ENCODE measurements around the gene TNFRSF1B.

The TNFRSF1B gene

GRCh38 chr1:12158357-12159092 is 8.3 kb upstream of the TNFRSF1B start:
- DNase-seq (ENCODE audit: low read depth in 2 of 2) = no peak

- DNase-seq (ENCODE audit: low read depth in 2 of 2) = no peak
Measured at GRCh38 chr1:12159816-12160215, 7.0 kb upstream of the TNFRSF1B start.

GRCh38 chr1:12161324-12161661 is 5.5 kb upstream of the TNFRSF1B start:
- no peak for DNase-seq (ENCODE audit: low read depth in 2 of 2)

- DNase-seq (ENCODE audit: low read depth in 2 of 2) = peak in 1 of 2 experiments; percentile 47
Measured at GRCh38 chr1:12161662-12162458, 4.9 kb upstream of the TNFRSF1B start.

GRCh38 chr1:12162459-12163137 is 4.2 kb upstream of the TNFRSF1B start:
- DNase-seq (ENCODE audit: low read depth in 2 of 2) = no peak

GRCh38 chr1:12163210-12163609 is 3.6 kb upstream of the TNFRSF1B start:
- DNase-seq (ENCODE audit: low read depth in 2 of 2) = no peak

- DNase-seq (ENCODE audit: low read depth in 2 of 2) = no peak
Measured at GRCh38 chr1:12164210-12164609, 2.6 kb upstream of the TNFRSF1B start.

GRCh38 chr1:12165342-12165741 is 1.4 kb upstream of the TNFRSF1B start:
- DNase-seq (ENCODE audit: low read depth in 2 of 2) = no peak

- no peak for DNase-seq (ENCODE audit: low read depth in 2 of 2)
Measured at GRCh38 chr1:12167493-12168429, 970 bp downstream of the TNFRSF1B start.

- DNase-seq (ENCODE audit: low read depth in 2 of 2) = no peak
Measured at GRCh38 chr1:12168451-12169160, 1.8 kb downstream of the TNFRSF1B start.

- no peak for DNase-seq (ENCODE audit: low read depth in 2 of 2)
Measured at GRCh38 chr1:12169442-12170135, 2.8 kb downstream of the TNFRSF1B start.

GRCh38 chr1:12170263-12170671 is 3.5 kb downstream of the TNFRSF1B start:
- DNase-seq (ENCODE audit: low read depth in 2 of 2) = no peak

- DNase-seq (ENCODE audit: low read depth in 2 of 2) = no peak
Measured at GRCh38 chr1:12171206-12172041, 4.6 kb downstream of the TNFRSF1B start.

GRCh38 chr1:12172042-12172851 is 5.5 kb downstream of the TNFRSF1B start:
- no peak for DNase-seq (ENCODE audit: low read depth in 2 of 2)

- no peak for DNase-seq (ENCODE audit: low read depth in 2 of 2)
Measured at GRCh38 chr1:12173041-12173509, 6.3 kb downstream of the TNFRSF1B start.

- DNase-seq (ENCODE audit: low read depth in 2 of 2) = no peak
Measured at GRCh38 chr1:12173631-12174121, 6.9 kb downstream of the TNFRSF1B start.

GRCh38 chr1:12174924-12175810 is 8.4 kb downstream of the TNFRSF1B start:
- no peak for DNase-seq (ENCODE audit: low read depth in 2 of 2)
